A549 treated with ZK216348 at 1 μM for 4 hours (cell line): ENCODE results near the gene AR. TPM values are rescaled to one million over a fixed set of nuclear protein-coding genes. Genes with fewer than 3 reads are reported as not detected.

Source experiments
- total RNA-seq: library from RNA; stranded (reverse); fragments of 200-300 nt; extraction: Qiagen RNA extraction; gene quantifications from 5 replicates; pipeline ENCODE4 v1.2.3, GENCODE V29; 2022; ENCODE audit warnings: low read depth

Gene AR, protein sequence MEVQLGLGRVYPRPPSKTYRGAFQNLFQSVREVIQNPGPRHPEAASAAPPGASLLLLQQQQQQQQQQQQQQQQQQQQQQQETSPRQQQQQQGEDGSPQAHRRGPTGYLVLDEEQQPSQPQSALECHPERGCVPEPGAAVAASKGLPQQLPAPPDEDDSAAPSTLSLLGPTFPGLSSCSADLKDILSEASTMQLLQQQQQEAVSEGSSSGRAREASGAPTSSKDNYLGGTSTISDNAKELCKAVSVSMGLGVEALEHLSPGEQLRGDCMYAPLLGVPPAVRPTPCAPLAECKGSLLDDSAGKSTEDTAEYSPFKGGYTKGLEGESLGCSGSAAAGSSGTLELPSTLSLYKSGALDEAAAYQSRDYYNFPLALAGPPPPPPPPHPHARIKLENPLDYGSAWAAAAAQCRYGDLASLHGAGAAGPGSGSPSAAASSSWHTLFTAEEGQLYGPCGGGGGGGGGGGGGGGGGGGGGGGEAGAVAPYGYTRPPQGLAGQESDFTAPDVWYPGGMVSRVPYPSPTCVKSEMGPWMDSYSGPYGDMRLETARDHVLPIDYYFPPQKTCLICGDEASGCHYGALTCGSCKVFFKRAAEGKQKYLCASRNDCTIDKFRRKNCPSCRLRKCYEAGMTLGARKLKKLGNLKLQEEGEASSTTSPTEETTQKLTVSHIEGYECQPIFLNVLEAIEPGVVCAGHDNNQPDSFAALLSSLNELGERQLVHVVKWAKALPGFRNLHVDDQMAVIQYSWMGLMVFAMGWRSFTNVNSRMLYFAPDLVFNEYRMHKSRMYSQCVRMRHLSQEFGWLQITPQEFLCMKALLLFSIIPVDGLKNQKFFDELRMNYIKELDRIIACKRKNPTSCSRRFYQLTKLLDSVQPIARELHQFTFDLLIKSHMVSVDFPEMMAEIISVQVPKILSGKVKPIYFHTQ
- 2.6 to 3.9 TPM (median 3.2 TPM) in 5 replicates for total RNA-seq

GRCh38 chrX:67543818-67544217 is at the start of gene AR:
AR (plus strand) TSS chrX:67544021; CDS start chrX:67545147, 1,126 bp downstream.

